NCI-H82 (cell line): ENCODE measurements around the gene NDUFS5.
"Not testable (repeated sequence)": the region's sequence is repeated elsewhere in the genome, so short reads cannot be mapped to it uniquely, and the experiment has no call there.

Experiments used
- DNase-seq: peaks from one replicate; lab custom pipeline; 2025; lab: John Stamatoyannopoulos, UW

Gene NDUFS5

GRCh38 chr1:39063775-39064174, 37.6 kb downstream of the NDUFS5 start:
- no peak for DNase-seq

- no peak for DNase-seq
These were observed 39.4 kb downstream of the NDUFS5 start for GRCh38 chr1:39065542-39065941.

GRCh38 chr1:39068227-39068626, 42.1 kb downstream of the NDUFS5 start:
- not testable (repeated sequence) for DNase-seq

- not testable (repeated sequence) for DNase-seq
These were observed 45.4 kb downstream of the NDUFS5 start for GRCh38 chr1:39071557-39071956.

- no peak for DNase-seq
These were observed 50.1 kb downstream of the NDUFS5 start for GRCh38 chr1:39076127-39076798.

GRCh38 chr1:39076799-39077148, 50.6 kb downstream of the NDUFS5 start:
- no peak for DNase-seq

- no peak for DNase-seq
These were observed 54.2 kb downstream of the NDUFS5 start for GRCh38 chr1:39080269-39080826.

GRCh38 chr1:39080831-39081270, 54.7 kb downstream of the NDUFS5 start:
- no peak for DNase-seq

- DNase-seq = peak; percentile 47
These were observed 55.3 kb downstream of the NDUFS5 start for GRCh38 chr1:39081271-39082009.

- DNase-seq = no peak
These were observed 56.1 kb downstream of the NDUFS5 start for GRCh38 chr1:39082010-39082799.

- DNase-seq = no peak
These were observed 56.8 kb downstream of the NDUFS5 start for GRCh38 chr1:39082811-39083576.

GRCh38 chr1:39084191-39084590, 58.0 kb downstream of the NDUFS5 start:
- no peak for DNase-seq
